Measurements from ENCODE around the gene LRP1B.
"Not testable (repeated sequence)": the region's sequence is repeated elsewhere in the genome, so short reads cannot be mapped to it uniquely, and the experiment has no call there.

Gene LRP1B

GRCh38 chr2:141301551-141301950 is 829.3 kb downstream of the LRP1B start:
- DNase-seq (ENCODE audit: low read depth) = no peak

DNA sequence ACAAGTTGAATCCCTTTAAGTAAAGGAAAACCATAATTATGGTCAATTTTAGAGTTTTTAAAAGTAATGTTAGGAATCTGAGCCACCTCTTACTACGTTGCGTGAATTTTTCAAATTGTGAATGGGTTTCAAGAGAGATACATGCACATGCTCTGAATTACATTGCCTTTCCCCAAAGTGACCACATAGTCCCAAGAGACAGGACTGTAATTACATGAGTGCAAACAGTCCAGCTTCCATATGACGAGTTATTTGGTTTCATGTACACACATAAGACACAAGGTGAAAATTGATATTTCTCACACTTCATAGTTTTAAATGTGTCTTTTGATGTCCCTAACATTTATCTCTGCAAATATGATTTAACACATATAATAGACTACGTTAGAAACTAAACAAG is 850.8 kb downstream of the LRP1B start:
- no peak for DNase-seq (ENCODE audit: low read depth)

DNA sequence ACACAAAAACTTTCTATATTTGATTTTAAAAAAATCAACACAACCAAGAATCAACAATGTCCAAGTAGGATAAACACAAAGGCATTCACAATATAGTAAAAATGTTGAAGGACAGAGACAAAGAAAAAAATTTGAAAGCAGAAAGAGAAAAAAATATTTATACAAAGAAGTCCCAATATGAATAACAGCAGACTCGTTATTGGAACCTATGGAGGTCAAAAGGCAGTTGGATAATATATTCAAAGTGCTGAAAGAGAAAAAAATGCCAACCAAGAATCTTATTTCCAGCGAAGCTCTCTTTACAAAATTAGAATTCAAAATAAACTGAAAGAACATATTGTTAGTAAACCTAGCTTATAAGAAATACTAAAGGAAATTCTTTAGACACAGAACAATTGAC is 859.5 kb downstream of the LRP1B start:
- no peak for DNase-seq (ENCODE audit: low read depth)

DNA sequence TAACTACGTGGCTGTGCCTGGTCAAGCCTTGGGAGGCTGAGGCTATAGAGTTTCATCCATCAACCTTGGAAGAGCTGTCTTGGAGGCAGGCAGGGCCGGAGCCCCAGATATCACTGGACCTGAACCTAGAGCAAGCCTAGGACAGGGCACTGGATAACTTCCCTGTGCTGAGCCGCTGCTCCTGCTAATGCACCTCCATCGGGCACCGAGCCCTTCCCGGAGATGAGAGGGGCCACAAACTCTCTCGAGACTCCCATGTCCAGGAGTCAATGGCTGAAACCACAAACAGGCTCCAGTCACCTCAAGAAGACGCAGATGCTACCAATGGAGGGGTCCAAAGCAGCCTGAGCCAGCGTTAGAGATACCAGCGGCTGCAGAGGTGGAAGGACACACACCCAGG is 866.0 kb downstream of the LRP1B start:
- DNase-seq (ENCODE audit: low read depth) = no peak

- DNase-seq (ENCODE audit: low read depth) = no peak
Measured at GRCh38 chr2:141260911-141261310, 869.9 kb downstream of the LRP1B start.

- DNase-seq (ENCODE audit: low read depth) = no peak
Measured at GRCh38 chr2:141259683-141260082, 871.1 kb downstream of the LRP1B start.

DNA sequence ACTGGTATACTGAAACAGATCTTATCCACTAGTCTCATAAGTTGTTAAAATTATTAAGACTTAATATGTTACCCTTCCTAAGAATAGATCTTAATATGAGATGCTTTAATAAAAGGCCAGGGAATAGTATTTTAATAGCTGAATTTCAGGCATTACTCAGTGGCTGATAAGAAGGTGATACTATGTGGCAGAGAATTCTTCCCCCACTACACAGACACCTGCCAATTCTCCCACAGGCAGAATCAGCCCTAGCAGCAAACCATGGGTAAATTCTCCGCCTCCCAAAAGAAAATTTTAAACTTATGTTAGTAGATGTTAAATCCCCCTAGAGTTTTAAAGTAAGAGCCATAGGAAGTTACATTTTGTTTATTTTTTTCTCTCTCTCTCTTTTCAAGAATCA is 888.8 kb downstream of the LRP1B start:
- no peak for DNase-seq (ENCODE audit: low read depth)

GRCh38 chr2:141226560-141226959 is 904.3 kb downstream of the LRP1B start:
- no peak for DNase-seq (ENCODE audit: low read depth)

DNA sequence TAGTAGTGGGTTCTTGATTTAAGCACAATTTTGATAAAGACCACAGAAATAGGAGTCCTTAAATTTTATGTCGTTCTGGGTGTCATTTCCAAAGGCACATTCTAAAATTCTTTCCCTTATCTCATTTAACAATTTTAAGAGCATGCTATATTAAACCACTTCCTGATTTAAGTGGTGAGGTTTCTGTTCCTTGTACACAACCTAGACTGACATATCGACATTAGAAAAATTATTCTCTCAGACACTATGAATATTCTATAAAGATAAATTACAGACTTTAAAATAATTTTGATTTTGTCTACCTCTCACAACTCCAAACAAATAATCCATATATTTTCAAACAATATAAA is 923.8 kb downstream of the LRP1B start:
- no peak for DNase-seq (ENCODE audit: low read depth)

- no peak for DNase-seq (ENCODE audit: low read depth)
Measured at GRCh38 chr2:141201016-141201565, 929.7 kb downstream of the LRP1B start.

- DNase-seq (ENCODE audit: low read depth) = no peak
Measured at GRCh38 chr2:141200191-141200590, 930.6 kb downstream of the LRP1B start.

DNA sequence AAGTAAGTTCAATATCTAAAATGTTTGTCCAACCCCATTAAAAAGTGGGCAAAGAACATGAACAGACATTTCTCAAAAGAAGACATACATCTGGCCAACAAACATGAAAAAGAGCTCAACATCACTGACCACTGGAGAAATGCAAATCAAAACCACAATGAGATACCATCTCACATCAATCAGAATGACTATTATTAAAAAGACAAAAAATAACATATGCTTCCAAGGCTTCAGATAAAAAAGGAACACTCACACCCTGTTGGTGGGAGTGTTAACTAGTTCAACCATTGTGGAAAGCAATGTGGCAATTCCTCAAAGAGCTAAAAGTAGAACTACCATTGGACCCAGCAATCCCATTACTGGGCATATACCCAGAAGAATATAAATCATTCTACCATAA is 931.1 kb downstream of the LRP1B start:
- no peak for DNase-seq (ENCODE audit: low read depth)

GRCh38 chr2:141195087-141195486 is 935.7 kb downstream of the LRP1B start:
- no peak for DNase-seq (ENCODE audit: low read depth)

DNA sequence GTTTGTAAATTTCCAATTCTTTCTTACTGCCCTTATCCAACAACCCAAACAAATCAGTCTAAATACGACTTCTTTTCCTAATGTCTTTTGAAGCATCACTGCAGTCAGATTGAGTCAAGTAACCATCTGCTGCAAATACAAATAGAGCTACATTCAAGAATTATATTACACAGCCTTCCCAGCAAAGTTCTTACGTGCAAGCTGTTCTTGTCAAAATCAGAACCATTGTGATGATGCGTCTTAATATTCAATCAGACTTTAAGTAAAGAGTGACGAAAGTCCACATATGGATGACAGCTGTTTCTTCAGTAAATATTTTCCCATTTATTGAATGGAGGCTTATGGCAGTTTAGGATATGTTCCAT is 943.8 kb downstream of the LRP1B start:
- no peak for DNase-seq (ENCODE audit: low read depth)

DNA sequence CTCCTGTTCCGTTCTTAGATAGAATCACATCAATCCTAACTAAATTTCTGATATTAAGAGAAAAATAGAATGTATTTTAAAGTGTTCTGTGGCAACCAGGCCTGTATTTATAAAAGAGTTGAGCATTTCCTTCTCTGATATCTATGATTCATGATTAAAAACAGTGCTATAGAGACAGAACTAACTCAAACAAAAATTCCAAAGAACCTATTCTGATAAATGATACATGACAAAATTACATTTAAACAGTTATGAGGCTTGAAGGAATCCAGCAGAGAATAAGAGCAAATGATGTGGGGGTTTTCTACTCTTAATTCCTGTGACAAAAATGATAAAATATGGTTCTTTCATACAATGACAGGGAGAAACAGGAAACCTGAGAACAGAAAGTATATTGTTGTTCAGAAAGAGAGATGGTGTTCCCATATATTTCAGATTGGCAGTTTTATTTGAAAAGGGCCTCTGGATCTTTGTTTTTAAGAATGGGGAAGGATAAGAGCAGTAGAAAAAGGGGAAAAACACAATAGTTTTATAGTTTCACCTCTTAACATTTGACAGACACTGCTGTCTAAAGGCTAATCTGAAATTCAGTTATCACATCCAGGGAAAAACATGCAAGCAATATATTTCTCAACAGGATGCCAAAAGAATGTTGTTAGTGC is 944.3 kb downstream of the LRP1B start:
- DNase-seq (ENCODE audit: low read depth) = no peak

DNA sequence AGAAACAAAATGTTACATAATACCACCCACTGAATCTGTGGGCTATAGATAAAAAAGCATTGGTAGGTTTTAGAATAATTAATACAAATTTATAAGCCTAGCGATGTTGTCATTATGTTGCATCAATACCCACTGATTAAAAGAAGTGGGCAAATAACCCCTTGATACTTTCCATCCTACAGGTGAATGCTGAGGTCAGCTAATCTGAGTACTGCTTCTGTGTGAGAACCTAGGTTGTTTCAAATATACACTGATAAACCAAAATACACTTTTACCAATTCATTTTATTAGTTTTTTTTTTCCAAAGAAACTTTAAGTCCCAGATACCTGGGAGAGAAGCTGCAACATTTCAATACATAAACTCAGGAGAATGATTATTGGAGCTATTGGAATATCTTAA is 948.6 kb downstream of the LRP1B start:
- no peak for DNase-seq (ENCODE audit: low read depth)

- not testable (repeated sequence) for DNase-seq (ENCODE audit: low read depth)
Measured at GRCh38 chr2:141169117-141169516, 961.7 kb downstream of the LRP1B start.

GRCh38 chr2:141162314-141162713 is 968.5 kb downstream of the LRP1B start:
- no peak for DNase-seq (ENCODE audit: low read depth)

DNA sequence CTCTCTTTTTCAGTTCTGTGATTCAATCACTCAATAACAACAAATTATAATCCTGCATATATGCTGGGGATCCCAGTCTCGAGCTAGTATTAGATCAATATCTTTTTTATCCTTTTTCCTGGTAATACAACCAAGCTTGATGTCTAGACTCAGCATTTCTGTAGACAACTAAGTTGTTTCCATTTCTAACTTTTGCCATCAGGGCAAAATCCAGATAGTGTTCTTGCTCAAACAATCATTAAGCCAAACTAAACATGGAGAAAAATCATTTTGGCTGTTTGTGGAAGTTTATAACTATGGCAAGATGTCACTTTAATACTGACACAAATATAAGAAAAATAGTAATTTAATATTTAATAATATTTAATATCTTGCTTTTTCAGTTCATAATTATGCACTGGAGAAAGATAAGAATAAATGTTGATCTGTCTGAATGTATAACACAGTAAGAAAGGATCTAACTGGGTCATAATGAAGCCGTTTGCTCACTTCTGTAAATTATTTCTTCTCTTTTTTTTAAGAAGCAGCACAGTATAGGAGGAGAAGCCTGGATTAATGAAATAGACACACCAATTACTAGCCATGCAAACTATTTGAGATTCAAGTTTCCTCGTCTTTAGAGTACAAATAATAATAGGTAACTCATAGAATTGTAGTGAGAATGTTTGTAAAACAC is 979.1 kb downstream of the LRP1B start:
- no peak for DNase-seq (ENCODE audit: low read depth)

- DNase-seq (ENCODE audit: low read depth) = no peak
Measured at GRCh38 chr2:141142025-141142424, 988.8 kb downstream of the LRP1B start.

GRCh38 chr2:141137122-141137693 is 993.6 kb downstream of the LRP1B start:
- no peak for DNase-seq (ENCODE audit: low read depth)

- DNase-seq (ENCODE audit: low read depth) = no peak
Measured at GRCh38 chr2:141133883-141134282, 996.9 kb downstream of the LRP1B start.

- no peak for DNase-seq (ENCODE audit: low read depth)
Measured at GRCh38 chr2:141125432-141125831, 1005.4 kb downstream of the LRP1B start.

GRCh38 chr2:141118836-141119235 is 1012.0 kb downstream of the LRP1B start:
- no peak for DNase-seq (ENCODE audit: low read depth)
